CD8-positive, alpha-beta memory T cell (primary cell): ENCODE data around the gene STUM. TPM values are rescaled to one million over a fixed set of nuclear protein-coding genes. Genes with fewer than 3 reads are reported as not detected.

ENCODE experiments used
- CTCF ChIA-PET: fragments of 350-600 bp; sonication (Branson Sonifier 250); formaldehyde crosslinking; loops from one replicate; lab custom pipeline; 2021; ENCODE audit warnings: antibody characterized with exemption; lab: Charles Lee
- POLR2A ChIA-PET: fragments of 350-600 bp; sonication (Branson Sonifier 250); formaldehyde crosslinking; loops from one replicate; lab custom pipeline; 2021; ENCODE audit warnings: antibody characterized with exemption; lab: Charles Lee
- DNase-seq, 5 donors: peaks; one replicate each; pipeline versions ENCODE4 v3.0.0 to v3.0.0-alpha.2; 2020 to 2022; ENCODE audit warnings: mixed read lengths in 1 of 5
- H3K27ac ChIP-seq: one replicate; pipeline ENCODE4 v1.7.0; 2013; ENCODE audit warnings: low read depth, mild to moderate bottlenecking, low read length, moderate library complexity
- H3K27me3 ChIP-seq: 2 replicates; pipeline ENCODE4 v1.7.0; 2013; ENCODE audit warnings: low read length, mild to moderate bottlenecking; ENCODE audit not compliant: insufficient read depth, poor library complexity, severe bottlenecking
- H3K36me3 ChIP-seq: 2 replicates; pipeline ENCODE4 v1.7.0; 2013; ENCODE audit warnings: mild to moderate bottlenecking, low read length, moderate library complexity; ENCODE audit not compliant: insufficient read depth
- H3K4me1 ChIP-seq: 2 replicates; pipeline ENCODE4 v1.7.0; 2013; ENCODE audit warnings: mild to moderate bottlenecking, low read length, moderate library complexity; ENCODE audit not compliant: insufficient read depth
- H3K4me3 ChIP-seq: 2 replicates; pipeline ENCODE4 v1.7.0; 2013; ENCODE audit warnings: mild to moderate bottlenecking, low read length
- H3K9me3 ChIP-seq: 2 replicates; pipeline ENCODE4 v1.7.0; 2013; ENCODE audit warnings: mild to moderate bottlenecking, low read length
- H3K27ac Mint-ChIP-seq, 8 donors: one replicate each; pipeline ENCODE4 v1.8.0; 2020 to 2021; ENCODE audit warnings: mixed read lengths in 8 of 8, mild to moderate bottlenecking in 6 of 8, inconsistent platforms in 3 of 8, moderate library complexity in 3 of 8
- H3K27me3 Mint-ChIP-seq, 2 donors: one replicate each; pipeline ENCODE4 v1.8.0; 2020 to 2021; ENCODE audit warnings: mixed read lengths in 2 of 2, mild to moderate bottlenecking in 1 of 2, moderate library complexity in 1 of 2
- H3K36me3 Mint-ChIP-seq, 3 donors: one replicate each; pipeline ENCODE4 v1.8.0; 2020 to 2021; ENCODE audit warnings: mixed read lengths in 3 of 3, inconsistent platforms in 1 of 3, mild to moderate bottlenecking in 1 of 3
- H3K4me1 Mint-ChIP-seq, 3 donors: one replicate each; pipeline ENCODE4 v1.8.0; 2020 to 2021; ENCODE audit warnings: mixed read lengths in 3 of 3, inconsistent platforms in 1 of 3, mild to moderate bottlenecking in 1 of 3
- H3K4me3 Mint-ChIP-seq, 7 donors: one replicate each; pipeline ENCODE4 v1.8.0; 2020 to 2021; ENCODE audit warnings: mixed read lengths in 7 of 7, mild to moderate bottlenecking in 6 of 7, moderate library complexity in 4 of 7, inconsistent platforms in 2 of 7
- H3K9me3 Mint-ChIP-seq, 5 donors: one replicate each; pipeline ENCODE4 v1.8.0; 2020 to 2022; ENCODE audit warnings: mixed read lengths in 5 of 5, mild to moderate bottlenecking in 3 of 5, moderate library complexity in 2 of 5, inconsistent platforms in 1 of 5
- polyA plus RNA-seq: library from polyadenylated mRNA; unstranded; fragments of 300-500 nt; fragmentation: Illumina TruSeq; gene quantifications from one replicate; pipeline ENCODE4 v1.2.3, GENCODE V29; 2021
- total RNA-seq, 2 experiments: library from RNA; stranded (reverse); gene quantifications; one replicate each; pipeline ENCODE4 v1.2.3, GENCODE V29; 2021

The STUM gene
- total and polyA plus RNA-seq, 3 experiments from 2014 or later = 0.13 TPM; not detected in 2

GRCh38 chr1:226582966-226583365 is 34.4 kb downstream of the STUM start:
- Histone ChIP-seq H3K27me3 (no peaks in the 10 kb centered on the region), H3K9me3 (no peaks in the 10 kb centered on the region), H3K36me3 (no peaks in the 10 kb centered on the region), H3K4me1 (no peaks in the 10 kb centered on the region), H3K4me3 (no peak overlapping the region), H3K27ac (no peak overlapping the region)
- POLR2A ChIA-PET = no interaction called here
- peaks cover 0 to 6% (median 0%) of the 10 kb centered on the region in 3 donors for H3K36me3 Mint-ChIP-seq
- peaks cover 0 to 9% of the 10 kb centered on the region in 2 donors for H3K27me3 Mint-ChIP-seq
- no peak overlapping the region for H3K27ac Mint-ChIP-seq
- no peak for DNase-seq
- no peak overlapping the region for H3K4me3 Mint-ChIP-seq
- CTCF ChIA-PET = no interaction called here
- no peaks in the 10 kb centered on the region for H3K9me3 Mint-ChIP-seq
- H3K4me1 Mint-ChIP-seq = no peaks in the 10 kb centered on the region

GRCh38 chr1:226584164-226584563 is 35.6 kb downstream of the STUM start:
- no peaks in the 10 kb centered on the region for H3K9me3 ChIP-seq
- Mint-ChIP-seq H3K9me3 (no peaks in the 10 kb centered on the region), H3K27me3 (peaks cover 0 to 7% of the 10 kb centered on the region in 2 donors), H3K4me1 (no peaks in the 10 kb centered on the region), H3K4me3 (no peak overlapping the region), H3K27ac (no peak overlapping the region), H3K36me3 (peaks cover 0 to 6% (median 0%) of the 10 kb centered on the region in 3 donors)
- no peak overlapping the region for H3K27ac ChIP-seq
- H3K36me3 ChIP-seq = no peaks in the 10 kb centered on the region
- no peak overlapping the region for H3K4me3 ChIP-seq
- ChIA-PET POLR2A (no interaction called here), CTCF (no interaction called here)
- no peaks in the 10 kb centered on the region for H3K27me3 ChIP-seq
- H3K4me1 ChIP-seq = no peaks in the 10 kb centered on the region
- DNase-seq = no peak

GRCh38 chr1:226586116-226586515 is 37.6 kb downstream of the STUM start:
- Mint-ChIP-seq H3K4me3 (no peak overlapping the region), H3K9me3 (no peaks in the 10 kb centered on the region), H3K27ac (no peak overlapping the region), H3K36me3 (no peaks in the 10 kb centered on the region), H3K27me3 (peaks cover 7 to 9% of the 10 kb centered on the region in 2 donors), H3K4me1 (no peaks in the 10 kb centered on the region)
- ChIA-PET POLR2A (no interaction called here), CTCF (interaction anchor here (0.7 to 1.1 kb wide), 2 partner anchors 162 to 179 kb away, joined by 3 read pairs; no protein-coding TSS in a partner anchor)
- no peaks in the 10 kb centered on the region for H3K9me3 ChIP-seq
- H3K4me1 ChIP-seq = no peaks in the 10 kb centered on the region
- H3K27ac ChIP-seq = no peak overlapping the region
- DNase-seq = no peak
- H3K27me3 ChIP-seq = no peaks in the 10 kb centered on the region
- H3K4me3 ChIP-seq = no peak overlapping the region
- no peaks in the 10 kb centered on the region for H3K36me3 ChIP-seq

GRCh38 chr1:226586650-226587422 is 38.3 kb downstream of the STUM start:
- H3K27me3 Mint-ChIP-seq = peaks cover 7 to 9% of the 10 kb centered on the region in 2 donors
- H3K27ac ChIP-seq = no peak overlapping the region
- H3K27me3 ChIP-seq = no peaks in the 10 kb centered on the region
- H3K9me3 Mint-ChIP-seq = no peaks in the 10 kb centered on the region
- ChIA-PET POLR2A (no interaction called here), CTCF (no interaction called here)
- H3K9me3 ChIP-seq = no peaks in the 10 kb centered on the region
- H3K4me1 ChIP-seq = no peaks in the 10 kb centered on the region
- H3K4me3 Mint-ChIP-seq = no peak overlapping the region
- no peaks in the 10 kb centered on the region for H3K36me3 Mint-ChIP-seq
- H3K36me3 ChIP-seq = no peaks in the 10 kb centered on the region
- no peaks in the 10 kb centered on the region for H3K4me1 Mint-ChIP-seq
- H3K27ac Mint-ChIP-seq = peak overlapping the region in 1 of 8 donors; percentile 5
- DNase-seq = no peak
- H3K4me3 ChIP-seq = no peak overlapping the region

- ChIA-PET POLR2A (no interaction called here), CTCF (no interaction called here)
- Mint-ChIP-seq H3K36me3 (no peaks in the 10 kb centered on the region), H3K27me3 (peaks cover 9 to 12% of the 10 kb centered on the region in 2 donors), H3K4me1 (no peaks in the 10 kb centered on the region), H3K4me3 (no peak overlapping the region), H3K27ac (no peak overlapping the region), H3K9me3 (no peaks in the 10 kb centered on the region)
- no peaks in the 10 kb centered on the region for H3K4me1 ChIP-seq
- H3K9me3 ChIP-seq = no peaks in the 10 kb centered on the region
- no peaks in the 10 kb centered on the region for H3K36me3 ChIP-seq
- DNase-seq = no peak
- H3K4me3 ChIP-seq = no peak overlapping the region
- H3K27me3 ChIP-seq = no peaks in the 10 kb centered on the region
- H3K27ac ChIP-seq = no peak overlapping the region
Observed at GRCh38 chr1:226588484-226588883, 39.9 kb downstream of the STUM start.

GRCh38 chr1:226589008-226589733 is 40.6 kb downstream of the STUM start:
- Mint-ChIP-seq H3K27ac (no peak overlapping the region), H3K4me1 (no peaks in the 10 kb centered on the region), H3K36me3 (no peaks in the 10 kb centered on the region), H3K27me3 (peaks cover 9 to 15% of the 10 kb centered on the region in 2 donors), H3K4me3 (no peak overlapping the region), H3K9me3 (no peaks in the 10 kb centered on the region)
- CTCF ChIA-PET = no interaction called here
- H3K27ac ChIP-seq = no peak overlapping the region
- no peaks in the 10 kb centered on the region for H3K4me1 ChIP-seq
- H3K9me3 ChIP-seq = no peaks in the 10 kb centered on the region
- POLR2A ChIA-PET = no interaction called here
- no peak overlapping the region for H3K4me3 ChIP-seq
- DNase-seq = no peak
- no peaks in the 10 kb centered on the region for H3K27me3 ChIP-seq
- H3K36me3 ChIP-seq = no peaks in the 10 kb centered on the region

- H3K9me3 ChIP-seq = no peaks in the 10 kb centered on the region
- H3K9me3 Mint-ChIP-seq = no peaks in the 10 kb centered on the region
- H3K27ac ChIP-seq = no peak overlapping the region
- H3K36me3 Mint-ChIP-seq = no peaks in the 10 kb centered on the region
- no peaks in the 10 kb centered on the region for H3K4me1 Mint-ChIP-seq
- DNase-seq = no peak
- peaks cover 9 to 17% of the 10 kb centered on the region in 2 donors for H3K27me3 Mint-ChIP-seq
- ChIA-PET CTCF (no interaction called here), POLR2A (no interaction called here)
- no peaks in the 10 kb centered on the region for H3K36me3 ChIP-seq
- no peak overlapping the region for H3K4me3 ChIP-seq
- H3K27ac Mint-ChIP-seq = no peak overlapping the region
- H3K4me1 ChIP-seq = no peaks in the 10 kb centered on the region
- no peak overlapping the region for H3K4me3 Mint-ChIP-seq
- no peaks in the 10 kb centered on the region for H3K27me3 ChIP-seq
Observed at GRCh38 chr1:226590614-226591013, 42.0 kb downstream of the STUM start.

- CTCF ChIA-PET = interaction anchor here (1.3 kb wide), 1 partner anchor 15 kb away, joined by 3 read pairs; no protein-coding TSS in a partner anchor
Observed at GRCh38 chr1:226593541-226593940, 45.0 kb downstream of the STUM start.

More at GRCh38 chr1:226593541-226593940, 45.0 kb downstream of the STUM start:
- Histone ChIP-seq H3K36me3 (no peaks in the 10 kb centered on the region), H3K27ac (no peak overlapping the region), H3K27me3 (no peaks in the 10 kb centered on the region), H3K9me3 (no peaks in the 10 kb centered on the region), H3K4me3 (no peak overlapping the region), H3K4me1 (no peaks in the 10 kb centered on the region)
- POLR2A ChIA-PET = no interaction called here
- no peak for DNase-seq
- Mint-ChIP-seq H3K27me3 (peaks cover 13 to 20% of the 10 kb centered on the region in 2 donors), H3K27ac (no peak overlapping the region), H3K4me1 (no peaks in the 10 kb centered on the region), H3K36me3 (no peaks in the 10 kb centered on the region), H3K9me3 (peaks cover 0 to 2% (median 0%) of the 10 kb centered on the region in 5 donors), H3K4me3 (no peak overlapping the region)
